ENCODE data around the gene NPIPA8.
"Not testable (repeated sequence)": the region's sequence is repeated elsewhere in the genome, so short reads cannot be mapped to it uniquely, and the experiment has no call there.

The NPIPA8 gene

DNA sequence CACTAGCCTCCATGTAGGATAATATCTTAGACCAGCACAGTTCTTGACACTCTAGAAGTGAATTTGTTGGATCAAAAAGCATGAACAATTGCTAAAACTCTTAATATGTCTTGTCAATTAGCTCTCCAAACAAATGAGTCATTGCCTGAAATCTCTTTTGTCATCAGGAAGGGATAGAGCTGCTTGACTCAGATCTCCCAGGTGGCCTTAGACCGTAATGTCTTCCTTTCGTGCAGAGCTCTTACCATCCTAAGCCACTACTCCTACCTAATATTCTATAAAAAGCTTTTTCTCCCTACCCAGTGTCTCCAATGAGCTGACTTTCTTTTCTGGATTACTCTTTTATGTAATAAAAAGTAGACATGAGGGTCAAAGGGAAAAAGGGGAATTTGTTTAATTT lies 66.4 kb downstream of the NPIPA8 start:
- H3K27ac ChIP-seq (ENCODE audit: low read depth, low read length); H3K4me3 ChIP-seq (ENCODE audit: low read length); H3K27me3 ChIP-seq (ENCODE audit: insufficient read depth, low read length); H3K9ac ChIP-seq (ENCODE audit: low read depth, low read length); H3K36me3 ChIP-seq (ENCODE audit: insufficient read depth, low read length); H3K4me1 ChIP-seq (ENCODE audit: insufficient read depth, low read length); H3K9me3 ChIP-seq (ENCODE audit: insufficient read depth, low read depth, low read length): not testable (repeated sequence)
- WGBS: no CpG with 5 or more reads among the region's 2 CpGs
